ENCODE results near the gene RECQL.
A peak's percentile ranks its signal among the peaks of the same experiment; 100 is the strongest.

Gene RECQL

DNA sequence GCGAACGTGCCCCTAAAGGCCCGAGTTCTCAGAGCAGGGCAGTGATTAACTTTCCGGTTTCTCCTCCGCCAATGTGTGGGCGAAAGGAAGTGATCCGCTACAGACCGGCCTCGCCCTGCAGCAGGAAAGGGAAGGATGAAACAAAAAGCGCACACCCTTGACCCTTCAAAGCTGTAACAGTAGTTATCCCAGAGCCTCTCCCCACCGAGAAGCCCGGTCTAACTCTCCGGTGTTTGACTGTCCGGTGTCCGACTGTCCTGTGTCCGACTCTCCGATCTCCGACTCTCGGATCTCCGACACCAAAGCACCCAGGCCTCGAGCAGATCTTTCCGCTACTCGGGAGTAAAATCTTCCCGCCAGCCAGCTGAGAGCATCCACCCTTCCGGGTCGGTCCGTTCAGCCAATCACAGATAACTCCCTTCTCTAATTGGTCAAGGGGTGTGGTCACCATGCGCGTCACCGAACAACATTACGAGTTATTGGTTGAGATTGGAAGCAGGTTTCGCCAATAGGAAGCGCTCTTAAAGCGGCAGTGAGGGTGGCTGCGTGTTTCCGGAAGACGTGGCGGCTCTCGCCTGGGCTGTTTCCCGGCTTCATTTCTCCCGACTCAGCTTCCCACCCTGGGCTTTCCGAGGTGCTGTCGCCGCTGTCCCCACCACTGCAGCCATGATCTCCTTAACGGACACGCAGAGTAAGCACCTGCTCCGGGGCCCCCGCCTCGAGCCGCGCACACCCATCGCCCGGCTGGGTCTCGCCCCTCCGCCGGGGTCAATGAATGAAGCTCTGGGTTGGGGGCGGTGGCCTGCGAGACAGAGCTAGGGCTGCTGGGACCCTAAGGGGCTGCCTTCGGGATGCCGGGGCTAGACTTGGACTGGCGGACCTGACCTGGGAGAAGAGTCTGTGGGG is at the start of gene RECQL, which contains the start of gene GOLT1B:
Gene RECQL (minus strand): TSS at position 378 of the 906 bp plus-strand sequence. CDS start 2,065 bp downstream, outside the sequence.
Gene GOLT1B (plus strand): TSS at position 532 of the 906 bp plus-strand sequence. CDS start 135 bp downstream, at position 667.
- TF ChIP-seq, protein P1, sequence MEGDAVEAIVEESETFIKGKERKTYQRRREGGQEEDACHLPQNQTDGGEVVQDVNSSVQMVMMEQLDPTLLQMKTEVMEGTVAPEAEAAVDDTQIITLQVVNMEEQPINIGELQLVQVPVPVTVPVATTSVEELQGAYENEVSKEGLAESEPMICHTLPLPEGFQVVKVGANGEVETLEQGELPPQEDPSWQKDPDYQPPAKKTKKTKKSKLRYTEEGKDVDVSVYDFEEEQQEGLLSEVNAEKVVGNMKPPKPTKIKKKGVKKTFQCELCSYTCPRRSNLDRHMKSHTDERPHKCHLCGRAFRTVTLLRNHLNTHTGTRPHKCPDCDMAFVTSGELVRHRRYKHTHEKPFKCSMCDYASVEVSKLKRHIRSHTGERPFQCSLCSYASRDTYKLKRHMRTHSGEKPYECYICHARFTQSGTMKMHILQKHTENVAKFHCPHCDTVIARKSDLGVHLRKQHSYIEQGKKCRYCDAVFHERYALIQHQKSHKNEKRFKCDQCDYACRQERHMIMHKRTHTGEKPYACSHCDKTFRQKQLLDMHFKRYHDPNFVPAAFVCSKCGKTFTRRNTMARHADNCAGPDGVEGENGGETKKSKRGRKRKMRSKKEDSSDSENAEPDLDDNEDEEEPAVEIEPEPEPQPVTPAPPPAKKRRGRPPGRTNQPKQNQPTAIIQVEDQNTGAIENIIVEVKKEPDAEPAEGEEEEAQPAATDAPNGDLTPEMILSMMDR (IDR thresholded peaks at IDR 0.05; ENCODE audit: low read depth, low read length) = no peak
- H3K4me3 ChIP-seq (ENCODE audit: low read depth, low read length) = peak within 1 kb of the TSS; percentile 86

DNA sequence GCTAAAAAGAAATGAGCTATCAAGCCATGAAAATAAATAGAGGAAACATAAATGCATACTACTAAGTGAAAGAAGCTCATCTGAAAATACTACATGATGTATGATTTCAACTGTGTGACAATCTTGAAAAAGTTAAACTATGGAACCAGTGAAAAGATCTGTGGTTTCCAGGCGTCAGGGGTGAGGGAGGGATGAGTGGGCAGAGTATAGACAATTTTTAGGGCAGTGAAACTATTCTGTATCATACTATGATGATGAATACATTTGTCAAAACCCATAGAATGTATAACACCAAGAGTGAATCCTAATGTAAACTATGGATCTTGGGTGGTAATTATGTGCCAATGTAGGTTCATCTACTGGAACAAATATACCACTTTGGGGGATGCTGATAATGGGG is 46.0 kb upstream of the RECQL start:
- TF ChIP-seq, protein P1 (IDR thresholded peaks at IDR 0.05; ENCODE audit: low read depth, low read length) = no peak
- H3K4me3 ChIP-seq (ENCODE audit: low read depth, low read length) = no peak overlapping the region

GRCh38 chr12:21546716-21547115 is 45.3 kb upstream of the RECQL start:
- TF ChIP-seq, protein P1 (IDR thresholded peaks at IDR 0.05; ENCODE audit: low read depth, low read length) = no peak
- H3K4me3 ChIP-seq (ENCODE audit: low read depth, low read length) = no peak overlapping the region

GRCh38 chr12:21545557-21545956 is 44.1 kb upstream of the RECQL start:
- no peak overlapping the region for H3K4me3 ChIP-seq (ENCODE audit: low read depth, low read length)
- TF ChIP-seq, protein P1 (IDR thresholded peaks at IDR 0.05; ENCODE audit: low read depth, low read length) = no peak

GRCh38 chr12:21543151-21543550 is 41.7 kb upstream of the RECQL start:
- TF ChIP-seq, protein P1 (IDR thresholded peaks at IDR 0.05; ENCODE audit: low read depth, low read length) = no peak
- no peak overlapping the region for H3K4me3 ChIP-seq (ENCODE audit: low read depth, low read length)

DNA sequence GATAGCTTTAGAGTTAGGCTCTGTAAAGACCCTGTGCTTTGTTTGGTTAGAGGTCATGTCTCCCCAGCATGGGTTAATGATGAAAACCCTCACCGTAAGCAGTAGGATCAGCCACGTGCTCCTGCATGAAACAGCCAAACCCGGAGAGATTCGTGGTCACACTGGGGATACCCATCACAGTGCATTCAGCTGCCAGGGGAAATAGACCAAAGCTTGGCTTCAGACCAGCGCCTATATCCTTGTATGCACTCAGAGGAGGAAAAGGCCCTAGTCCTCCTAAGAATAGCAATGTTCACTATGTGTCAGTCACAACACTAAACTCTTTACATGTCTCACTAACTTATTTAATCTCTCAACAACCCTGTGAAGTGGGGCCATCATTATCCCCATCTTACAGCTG is 41.0 kb upstream of the RECQL start:
- TF ChIP-seq, protein P1 (IDR thresholded peaks at IDR 0.05; ENCODE audit: low read depth, low read length) = no peak
- H3K4me3 ChIP-seq (ENCODE audit: low read depth, low read length) = no peak overlapping the region

DNA sequence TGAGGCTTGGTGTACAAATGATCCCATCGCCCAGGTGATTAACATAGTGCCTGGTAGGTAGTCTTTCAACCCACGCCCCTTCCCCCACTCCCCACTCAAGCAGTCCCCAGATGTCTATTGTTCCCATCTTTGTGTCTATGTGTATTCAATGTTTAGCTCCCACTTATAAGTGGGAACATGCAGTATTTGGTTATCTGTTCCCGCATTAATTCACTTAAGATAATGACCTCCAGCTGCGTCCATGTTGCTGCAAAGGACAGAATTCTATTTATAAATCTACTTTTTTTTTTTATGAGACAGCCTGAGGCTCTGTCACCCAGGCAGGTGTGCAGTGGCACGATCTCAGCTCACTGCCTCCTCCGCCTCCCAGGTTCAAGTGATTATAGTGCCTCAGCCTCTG is 40.3 kb upstream of the RECQL start:
- H3K4me3 ChIP-seq (ENCODE audit: low read depth, low read length) = no peak overlapping the region
- TF ChIP-seq, protein P1 (IDR thresholded peaks at IDR 0.05; ENCODE audit: low read depth, low read length) = no peak

Measured in WI38 (cell line).